ENCODE data around the gene CACFD1.

Gene CACFD1

GRCh38 chr9:133467101-133467500 is 7.3 kb downstream of the CACFD1 start:
- DNase-seq, result no peak

DNA sequence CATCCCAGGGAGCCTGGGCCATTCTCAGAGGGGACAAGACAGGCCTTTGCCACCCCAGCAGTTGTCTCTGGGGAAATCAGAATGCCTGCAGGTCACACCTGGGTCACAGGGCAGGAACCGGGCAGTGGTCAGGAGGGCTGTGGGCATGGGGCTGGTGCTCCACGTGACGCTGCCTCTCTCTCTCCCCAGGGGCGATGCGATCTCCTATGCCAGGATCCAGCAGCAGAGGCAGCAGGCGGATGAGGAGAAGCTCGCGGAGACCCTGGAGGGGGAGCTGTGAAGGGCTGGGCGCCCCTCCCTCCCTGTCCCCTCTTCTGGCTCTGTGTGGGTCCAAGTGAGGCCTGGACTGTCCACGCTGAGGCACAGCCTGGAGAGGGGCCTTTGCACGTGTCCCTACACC is 8.6 kb downstream of the CACFD1 start:
- DNase-seq, result no peak

- no peak for DNase-seq
Measured at GRCh38 chr9:133468777-133469421, 9.1 kb downstream of the CACFD1 start.

DNA sequence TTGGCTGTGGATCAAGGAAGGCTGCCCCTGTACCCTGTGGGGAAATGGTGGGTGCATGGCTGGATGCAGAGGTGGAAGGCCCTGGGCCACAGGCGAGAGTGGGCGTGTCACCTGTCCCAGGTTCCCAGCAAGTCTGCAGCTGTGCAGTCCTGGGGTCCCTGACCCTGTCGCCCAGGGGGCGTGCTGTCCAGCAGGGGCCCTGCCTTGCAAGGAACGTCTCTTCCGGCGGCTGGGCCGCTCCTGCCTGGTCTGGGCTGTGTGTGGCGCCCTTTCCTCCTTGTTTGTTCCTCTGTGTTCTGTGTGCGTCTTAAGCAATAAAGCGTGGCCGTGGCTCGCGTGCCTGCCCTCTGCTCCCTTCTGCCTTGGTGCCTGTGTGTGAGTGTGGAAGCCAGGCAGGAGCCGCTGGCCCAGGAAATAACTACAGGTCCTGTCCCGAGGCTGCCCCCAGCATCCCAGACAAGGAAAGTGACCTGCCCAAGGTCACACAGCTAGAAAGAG is 10.7 kb downstream of the CACFD1 start:
- no peak for DNase-seq

DNA sequence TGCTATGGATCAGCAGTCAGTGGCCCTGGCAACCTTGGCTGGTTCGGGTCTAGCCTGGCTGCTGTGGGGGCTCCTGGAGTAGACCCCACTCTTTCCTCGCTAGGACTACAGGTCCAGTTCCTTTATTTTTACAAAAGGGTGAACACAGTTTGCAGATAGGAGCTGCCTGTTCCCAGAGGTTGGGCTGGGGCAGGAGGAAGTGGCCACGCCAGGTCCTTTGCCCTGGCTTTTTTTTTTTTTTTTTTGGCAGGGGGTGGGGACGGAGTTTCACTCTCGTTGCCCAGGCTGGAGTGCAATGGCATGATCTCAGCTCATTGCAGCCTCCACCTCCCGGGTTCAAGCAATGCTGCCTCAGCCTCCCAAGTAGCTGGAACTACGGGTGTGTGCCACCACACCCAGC is 11.2 kb downstream of the CACFD1 start:
- DNase-seq, result no peak

- DNase-seq, result no peak
Measured at GRCh38 chr9:133471551-133472276, 11.9 kb downstream of the CACFD1 start.

DNA sequence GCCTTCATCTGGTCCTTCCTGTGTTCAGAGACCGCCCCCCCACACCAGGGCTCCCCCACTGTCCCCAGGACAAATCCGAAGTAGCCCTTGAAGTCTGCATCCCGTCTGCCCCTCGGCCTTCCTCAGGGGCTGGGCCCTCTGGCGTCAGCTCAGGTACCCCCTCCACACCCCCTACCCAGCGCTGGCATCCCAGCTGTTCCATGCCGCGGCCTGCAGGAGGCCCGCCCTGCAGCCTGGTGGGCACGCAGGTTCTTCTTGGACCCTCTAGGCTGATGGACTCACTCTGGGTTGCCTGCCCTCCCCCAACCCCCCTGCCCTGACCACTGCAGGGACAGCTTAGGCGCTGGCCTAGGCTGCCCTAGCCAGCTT is 12.5 kb downstream of the CACFD1 start:
- DNase-seq, result no peak

GRCh38 chr9:133472753-133473378 is 13.1 kb downstream of the CACFD1 start:
- DNase-seq, result no peak

DNA sequence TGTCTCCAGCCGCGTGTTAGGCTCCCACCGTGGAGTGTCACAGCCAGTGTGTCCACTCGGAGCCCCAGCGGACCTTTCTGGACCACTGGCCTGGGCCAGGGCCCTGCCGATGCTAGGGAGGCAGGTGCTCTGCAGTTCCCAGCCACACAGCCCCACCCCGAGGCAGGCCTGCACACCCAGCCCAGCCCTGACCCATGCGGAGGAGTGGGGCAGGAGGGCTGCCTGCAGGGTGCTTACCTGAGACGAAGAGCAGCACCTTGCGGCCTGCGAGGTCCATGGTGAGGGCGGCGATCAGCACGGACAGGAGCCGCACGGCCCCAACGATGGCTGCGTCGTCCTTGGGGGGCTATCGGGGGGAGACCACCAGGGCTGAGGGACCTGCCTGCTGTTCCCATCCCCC is 14.0 kb downstream of the CACFD1 start:
- no peak for DNase-seq

DNA sequence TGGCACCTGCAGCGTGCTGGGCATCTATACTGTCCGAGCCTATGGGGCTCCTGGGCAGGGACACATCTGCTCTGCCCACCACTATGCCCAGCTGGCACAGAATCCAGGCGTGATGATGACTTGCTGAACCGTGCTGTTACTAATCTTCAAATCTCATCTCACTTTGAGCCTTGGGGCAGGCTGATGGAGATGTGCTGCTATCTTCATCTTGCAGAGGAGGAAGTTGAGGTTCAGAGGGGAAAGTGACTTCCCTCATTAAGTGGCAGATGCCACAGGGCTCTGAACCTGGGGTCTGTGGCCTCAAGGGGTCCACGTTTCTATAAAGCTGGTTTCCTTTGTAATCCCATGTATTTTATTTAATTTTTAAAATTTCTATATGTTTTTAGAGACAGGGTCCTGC is 14.4 kb downstream of the CACFD1 start:
- DNase-seq, result peak; percentile 69 to 70

DNA sequence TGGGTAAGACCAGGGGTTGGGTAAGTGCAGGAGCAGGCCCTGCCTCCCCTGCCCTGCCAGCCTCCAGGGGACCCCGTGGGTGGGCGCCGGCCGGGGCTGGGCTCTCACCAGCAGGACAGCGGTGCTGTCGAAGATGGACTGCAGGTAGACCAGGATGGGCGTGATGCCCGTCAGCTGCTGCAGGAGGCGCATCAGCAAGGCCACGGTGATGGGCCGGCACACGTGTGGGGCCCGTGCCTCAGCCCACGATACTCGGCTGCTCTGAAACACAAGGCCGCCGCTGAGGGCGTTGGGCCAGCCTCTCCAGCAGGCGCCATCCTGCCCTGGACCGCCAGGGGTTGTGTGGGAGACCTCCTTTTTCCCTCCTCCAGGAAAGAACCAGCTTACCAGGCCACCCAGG is 15.1 kb downstream of the CACFD1 start:
- no peak for DNase-seq

- no peak for DNase-seq
Measured at GRCh38 chr9:133475292-133476012, 15.7 kb downstream of the CACFD1 start.

DNA sequence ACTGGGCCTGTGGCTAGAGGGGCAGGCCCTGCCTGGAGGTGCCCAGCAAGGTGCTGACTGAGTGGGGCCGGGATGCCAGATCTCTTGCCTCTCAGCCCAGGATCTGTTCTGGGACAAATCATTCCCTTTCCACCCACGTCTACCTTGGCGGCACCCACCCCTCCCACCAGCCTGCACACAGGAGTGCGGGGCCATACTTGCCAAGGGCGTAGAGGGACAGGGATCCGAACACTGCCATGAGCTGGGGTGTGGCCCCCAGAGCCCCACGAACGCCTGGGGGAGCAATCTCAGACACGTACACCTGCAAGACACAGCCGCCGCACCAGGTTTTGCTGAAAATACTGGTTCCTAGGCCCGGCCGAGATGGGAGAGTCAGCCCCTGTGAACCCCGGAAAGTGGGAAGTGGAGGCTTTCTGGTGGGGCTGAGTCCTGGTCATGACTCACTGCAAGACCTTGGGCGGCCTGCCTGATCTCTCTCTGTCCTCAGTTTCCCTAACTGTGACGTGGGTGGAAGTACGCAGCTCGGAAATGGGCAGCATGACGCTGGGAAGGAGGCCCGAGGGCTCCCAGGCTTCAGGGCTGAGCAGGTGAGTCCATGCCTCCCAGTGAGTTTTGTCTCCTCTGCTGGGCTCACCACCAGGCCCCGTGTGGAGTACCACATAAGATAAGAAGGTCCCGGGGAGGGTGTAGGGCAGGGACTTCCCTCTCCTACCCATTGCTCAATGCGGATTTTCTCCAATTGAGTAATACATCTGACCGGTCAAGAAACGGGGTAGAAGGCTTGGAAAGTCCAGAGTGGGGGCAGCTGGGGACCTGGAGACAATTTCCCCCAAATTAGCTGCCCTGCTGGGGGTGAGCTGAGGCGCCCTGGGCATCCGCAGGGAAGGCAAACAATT is 16.5 kb downstream of the CACFD1 start:
- no peak for DNase-seq

GRCh38 chr9:133476941-133477340 is 17.2 kb downstream of the CACFD1 start:
- DNase-seq, result no peak

GRCh38 chr9:133477461-133477860 is 17.7 kb downstream of the CACFD1 start:
- DNase-seq, result no peak

DNA sequence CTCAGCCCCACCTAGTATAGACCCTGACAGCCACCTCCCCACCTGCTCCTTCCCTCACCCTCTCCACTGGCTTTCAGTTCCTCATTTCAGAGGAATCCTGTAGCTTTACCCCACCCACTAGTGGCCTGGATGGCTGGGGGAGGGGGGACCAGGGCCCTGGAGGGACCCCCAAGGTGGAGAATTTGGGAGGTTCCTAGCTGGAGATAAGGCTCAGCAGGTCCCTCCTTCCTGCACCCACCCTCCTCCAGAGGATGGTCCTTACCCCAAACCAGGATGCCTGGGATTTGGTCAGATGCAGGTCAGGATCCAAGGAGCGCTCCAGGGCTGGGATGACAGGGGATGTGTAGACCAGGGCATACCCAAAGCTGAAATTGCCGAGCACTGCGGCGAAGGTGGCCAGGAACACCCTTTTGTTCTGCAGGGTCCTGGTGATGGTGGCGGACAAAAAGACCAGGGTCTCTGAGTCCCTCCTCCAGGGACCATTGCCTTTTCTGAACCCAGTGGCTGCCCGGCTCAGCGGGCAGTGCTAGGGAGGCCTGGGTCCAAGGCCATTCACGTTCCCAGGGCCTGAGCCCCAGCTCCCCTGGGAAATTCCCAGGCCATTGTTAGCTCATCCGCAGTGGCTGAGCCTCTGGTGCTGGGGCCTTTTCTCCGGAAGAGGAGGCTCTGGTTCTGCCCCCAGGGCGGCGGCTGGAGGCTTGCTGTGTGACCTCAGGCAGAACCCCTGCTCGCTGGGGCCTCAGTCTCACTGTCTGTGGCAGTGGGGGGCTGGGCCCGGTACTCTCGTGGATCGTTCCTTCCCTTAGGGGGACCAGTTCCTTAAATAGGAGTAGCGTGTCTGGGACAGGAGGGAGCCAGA is 18.4 kb downstream of the CACFD1 start:
- peak; percentile 13 to 52 for DNase-seq

- peak; percentile 31 to 56 for DNase-seq
Measured at GRCh38 chr9:133478851-133479711, 19.3 kb downstream of the CACFD1 start, which contains the start of gene SLC2A6. TSS of gene SLC2A6 (minus strand) at chr9:133479099. CDS start at chr9:133479059, 40 bp downstream.

- no peak for DNase-seq
Measured at GRCh38 chr9:133483611-133484010, 23.8 kb downstream of the CACFD1 start.

DNA sequence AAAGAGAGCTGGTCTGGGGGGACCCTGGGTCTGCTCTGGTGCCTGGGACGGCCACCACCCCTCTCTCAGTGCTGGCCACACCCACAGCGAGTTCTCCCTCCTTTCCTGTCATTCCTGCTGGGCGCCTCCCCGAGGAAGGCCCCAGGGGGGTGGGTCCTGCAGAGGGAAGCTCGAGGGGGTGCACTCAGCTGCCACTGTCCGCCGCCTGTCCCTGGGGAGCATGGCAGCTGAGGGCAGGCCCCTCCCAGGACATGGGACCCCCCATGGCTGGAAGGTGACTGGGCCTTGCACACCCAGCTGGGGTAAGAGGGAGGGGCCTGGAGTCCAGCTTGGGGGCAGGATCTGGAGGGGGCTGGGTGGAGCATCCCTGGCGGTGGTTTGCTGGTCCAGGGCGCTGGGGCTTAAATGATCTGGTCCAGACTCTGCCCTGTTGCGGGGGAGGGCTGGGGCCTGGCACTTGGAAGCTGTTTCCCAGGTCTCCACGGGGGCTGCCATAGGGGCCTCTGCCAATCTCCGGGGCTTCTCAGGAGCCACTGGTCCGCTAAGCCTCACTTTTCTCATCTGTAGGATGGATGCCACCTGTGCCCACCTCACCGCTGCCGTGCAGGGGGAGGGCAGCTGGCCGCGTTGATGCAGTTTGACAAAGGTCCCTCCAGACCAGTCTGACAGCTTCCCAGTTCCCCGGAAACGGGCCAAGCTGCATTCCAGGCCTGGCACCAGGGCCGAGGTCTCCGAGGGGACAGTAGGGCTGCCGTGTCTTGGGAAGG is 25.1 kb downstream of the CACFD1 start:
- no peak for DNase-seq
